HFFc6 (cell line): ENCODE results near the gene CENPX. TPM values are rescaled to one million over a fixed set of nuclear protein-coding genes. Genes with fewer than 3 reads are reported as not detected.
"Not testable (repeated sequence)": the region's sequence is repeated elsewhere in the genome, so short reads cannot be mapped to it uniquely, and the experiment has no call there.

ENCODE experiments used
- DNase-seq: peaks from one replicate; pipeline ENCODE4 v3.0.0-alpha.2; 2018
- H3K27ac Mint-ChIP-seq: 2 replicates; pipeline ENCODE4 v1.8.0; 2020; ENCODE audit warnings: mild to moderate bottlenecking, mixed read lengths
- H3K27me3 Mint-ChIP-seq: 2 replicates; pipeline ENCODE4 v1.8.0; 2021; ENCODE audit warnings: mild to moderate bottlenecking, moderate library complexity, mixed read lengths; ENCODE audit not compliant: insufficient read depth
- H3K36me3 Mint-ChIP-seq: 2 replicates; pipeline ENCODE4 v1.8.0; 2021; ENCODE audit warnings: low read depth, mixed read lengths
- H3K4me1 Mint-ChIP-seq: 2 replicates; pipeline ENCODE4 v1.8.0; 2020; ENCODE audit warnings: low read depth, mixed read lengths
- H3K4me3 Mint-ChIP-seq: 2 replicates; pipeline ENCODE4 v1.8.0; 2020; ENCODE audit warnings: mild to moderate bottlenecking, moderate library complexity, mixed read lengths
- H3K9me3 Mint-ChIP-seq: 2 replicates; pipeline ENCODE4 v1.8.0; 2020; ENCODE audit warnings: mild to moderate bottlenecking, mixed read lengths
- total RNA-seq, 6 experiments: library from RNA; stranded (reverse); fragmentation: NEBNext Ultra II Directional; extraction: Animal tissue kit (Norgen Biotek cat#: 25700); gene quantifications; 2 replicates in 1 of 6; 3 replicates in 5 of 6; pipeline ENCODE4 v1.2.3, GENCODE V29; 2021
- TF ChIP-seq, protein P1 (sequence below): fragments of 200-600 bp; sonication (generic); IDR thresholded peaks from 2 replicates; pipeline ENCODE4 v1.5.0; 2021; ENCODE audit warnings: antibody characterized with exemption, mild to moderate bottlenecking

Gene CENPX
- total RNA-seq, 6 experiments from 2014 or later: 60.6 to 83.9 (median 73.3) TPM

DNA sequence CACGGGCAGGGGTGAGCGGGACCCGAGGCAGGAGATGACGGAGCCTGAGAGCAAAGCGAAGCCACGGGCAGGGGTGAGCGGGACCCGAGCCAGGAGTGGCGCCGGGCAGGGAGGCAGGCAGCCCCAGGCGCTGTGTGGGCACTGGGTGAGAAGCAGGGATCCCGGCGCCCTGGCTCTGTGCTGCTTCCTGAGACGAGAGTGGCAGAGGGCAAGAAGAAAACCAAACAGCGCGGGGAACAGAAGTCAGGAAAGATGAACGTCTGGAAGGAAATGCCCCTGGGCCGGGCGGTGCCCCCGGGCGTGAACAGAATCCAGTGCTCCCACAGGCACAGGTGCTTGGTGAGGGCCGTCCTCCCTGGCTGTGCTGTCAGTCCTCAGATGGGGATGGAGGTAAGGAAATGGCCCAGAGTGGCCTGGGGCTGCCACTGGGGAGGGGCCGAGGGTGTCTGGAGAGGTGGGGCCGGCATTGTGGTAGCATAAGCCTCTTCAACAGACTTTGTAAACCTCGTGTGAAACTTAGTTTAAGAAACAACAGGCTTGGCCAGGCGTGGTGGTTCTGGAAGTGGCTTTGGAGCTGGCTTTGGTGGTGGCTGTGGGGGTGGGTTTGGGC is 35.4 kb downstream of the CENPX start:
- H3K4me1 Mint-ChIP-seq: peaks cover 16% of the 10 kb centered on the region

DNA sequence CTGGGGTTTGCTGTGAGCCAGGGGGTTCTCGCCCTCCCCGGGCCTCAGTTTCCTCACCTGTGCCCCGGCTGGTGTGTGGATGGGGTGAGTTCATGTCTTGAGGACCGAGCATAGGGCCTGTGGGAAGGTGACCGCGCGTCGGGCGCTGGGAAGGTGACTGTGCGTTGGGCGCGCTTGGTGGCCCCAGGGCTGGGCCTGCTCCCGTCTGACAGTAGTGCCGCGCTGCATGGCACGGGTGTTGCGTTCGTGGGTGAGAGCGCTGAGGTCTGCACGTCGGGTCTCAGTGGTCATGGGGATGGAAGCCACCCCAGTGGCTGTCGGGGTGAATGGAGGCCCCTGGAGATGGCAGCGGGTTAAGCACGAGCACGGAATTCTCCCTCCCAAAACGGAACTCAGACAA is 36.1 kb downstream of the CENPX start:
- Mint-ChIP-seq H3K9me3 (no peaks in the 10 kb centered on the region), H3K4me3 (no peak overlapping the region)

More for the DNA sequence above, 35.4 kb downstream of the CENPX start:
- no peak overlapping the region for H3K27ac Mint-ChIP-seq
- DNase-seq: no peak
- peaks cover 27% of the 10 kb centered on the region for H3K36me3 Mint-ChIP-seq
- H3K4me3 Mint-ChIP-seq: no peak overlapping the region
- H3K27me3 Mint-ChIP-seq: peaks cover 4% of the 10 kb centered on the region; the same call in 1 of the 2 replicates
- TF ChIP-seq, protein P1, sequence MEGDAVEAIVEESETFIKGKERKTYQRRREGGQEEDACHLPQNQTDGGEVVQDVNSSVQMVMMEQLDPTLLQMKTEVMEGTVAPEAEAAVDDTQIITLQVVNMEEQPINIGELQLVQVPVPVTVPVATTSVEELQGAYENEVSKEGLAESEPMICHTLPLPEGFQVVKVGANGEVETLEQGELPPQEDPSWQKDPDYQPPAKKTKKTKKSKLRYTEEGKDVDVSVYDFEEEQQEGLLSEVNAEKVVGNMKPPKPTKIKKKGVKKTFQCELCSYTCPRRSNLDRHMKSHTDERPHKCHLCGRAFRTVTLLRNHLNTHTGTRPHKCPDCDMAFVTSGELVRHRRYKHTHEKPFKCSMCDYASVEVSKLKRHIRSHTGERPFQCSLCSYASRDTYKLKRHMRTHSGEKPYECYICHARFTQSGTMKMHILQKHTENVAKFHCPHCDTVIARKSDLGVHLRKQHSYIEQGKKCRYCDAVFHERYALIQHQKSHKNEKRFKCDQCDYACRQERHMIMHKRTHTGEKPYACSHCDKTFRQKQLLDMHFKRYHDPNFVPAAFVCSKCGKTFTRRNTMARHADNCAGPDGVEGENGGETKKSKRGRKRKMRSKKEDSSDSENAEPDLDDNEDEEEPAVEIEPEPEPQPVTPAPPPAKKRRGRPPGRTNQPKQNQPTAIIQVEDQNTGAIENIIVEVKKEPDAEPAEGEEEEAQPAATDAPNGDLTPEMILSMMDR: no peak
- no peaks in the 10 kb centered on the region for H3K9me3 Mint-ChIP-seq

DNA sequence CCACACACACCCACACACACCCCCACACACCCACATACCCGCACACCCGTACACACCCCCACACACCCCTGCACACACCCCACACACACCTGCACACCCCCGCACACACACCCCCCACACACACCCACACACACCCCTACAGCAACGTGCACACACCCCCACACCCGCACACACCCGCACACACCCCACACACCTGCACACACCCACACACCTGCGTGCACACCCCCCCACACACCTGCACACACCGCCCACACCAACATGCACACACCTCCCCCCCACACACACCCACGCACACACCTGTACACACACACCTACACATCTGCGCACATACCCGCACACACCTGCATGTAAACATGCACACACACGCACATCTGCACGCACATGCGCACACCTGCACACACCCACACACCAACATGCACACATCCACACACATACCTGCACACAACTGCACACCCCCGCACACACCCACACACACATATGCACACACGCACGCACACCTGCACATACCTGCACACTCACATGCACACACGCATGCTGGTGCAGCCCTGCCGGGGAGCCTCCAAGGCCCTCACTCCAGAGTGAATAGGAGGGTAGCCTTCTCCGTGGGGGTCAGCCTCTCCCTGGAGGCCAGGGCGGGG is 37.8 kb downstream of the CENPX start:
- DNase-seq: no peak
- TF ChIP-seq, protein P1: no peak
- Mint-ChIP-seq H3K4me3 (no peak overlapping the region), H3K27me3 (peaks cover 4% of the 10 kb centered on the region; the same call in 1 of the 2 replicates), H3K36me3 (peaks cover 23% of the 10 kb centered on the region), H3K9me3 (no peaks in the 10 kb centered on the region), H3K27ac (no peak overlapping the region), H3K4me1 (0 out of 2 replicates have a peak, but pooled peaks cover 6% of the 10 kb centered on the region)

More for the DNA sequence above, 36.1 kb downstream of the CENPX start:
- peaks cover 9% of the 10 kb centered on the region for H3K4me1 Mint-ChIP-seq
- no peak overlapping the region for H3K27ac Mint-ChIP-seq
- peaks cover 27% of the 10 kb centered on the region for H3K36me3 Mint-ChIP-seq
- DNase-seq: no peak
- H3K27me3 Mint-ChIP-seq: peaks cover 4% of the 10 kb centered on the region; the same call in 1 of the 2 replicates
- TF ChIP-seq, protein P1: no peak

DNA sequence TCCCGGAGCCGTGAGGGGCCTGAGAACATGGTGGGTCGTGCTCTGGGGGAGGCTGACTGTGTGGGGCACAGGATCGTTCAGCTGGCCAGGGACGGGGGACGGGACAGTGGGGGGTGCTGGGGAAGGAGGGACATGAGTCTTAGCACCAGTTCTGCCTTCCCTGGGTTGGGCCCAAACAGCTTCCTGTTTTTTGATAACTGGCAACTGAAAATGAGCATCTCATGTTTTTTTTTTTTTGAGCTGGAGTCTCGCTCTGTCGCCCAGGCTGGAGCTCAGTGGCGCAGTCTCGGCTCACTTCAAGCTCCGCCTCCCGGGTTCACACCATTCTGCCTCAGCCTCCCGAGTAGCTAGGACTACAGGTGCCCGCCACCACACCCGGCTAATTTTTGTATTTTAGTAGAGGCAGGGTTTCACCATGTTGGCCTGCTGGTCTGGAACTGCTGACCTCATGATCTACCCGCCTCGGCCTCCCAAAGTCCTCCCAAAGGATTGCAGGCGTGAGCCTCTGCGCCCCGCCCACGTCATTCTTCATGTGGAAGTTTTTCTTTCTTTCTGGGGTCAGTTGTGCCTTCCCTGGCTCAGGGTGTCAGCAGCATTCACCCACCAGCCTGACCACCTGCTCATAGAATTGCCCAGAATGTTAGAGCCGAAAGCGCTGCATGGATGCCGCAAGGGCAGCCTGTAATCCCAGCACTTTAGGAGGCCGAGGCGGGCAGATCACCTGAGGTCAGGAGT is 38.9 kb downstream of the CENPX start:
- TF ChIP-seq, protein P1: no peak
- no peak for DNase-seq
- H3K4me3 Mint-ChIP-seq: no peak overlapping the region
- peaks cover 27% of the 10 kb centered on the region for H3K36me3 Mint-ChIP-seq
- no peak overlapping the region for H3K27ac Mint-ChIP-seq
- no peaks in the 10 kb centered on the region for H3K9me3 Mint-ChIP-seq
- peaks cover 14% of the 10 kb centered on the region for H3K4me1 Mint-ChIP-seq
- H3K27me3 Mint-ChIP-seq: peaks cover 4% of the 10 kb centered on the region; the same call in 1 of the 2 replicates

DNA sequence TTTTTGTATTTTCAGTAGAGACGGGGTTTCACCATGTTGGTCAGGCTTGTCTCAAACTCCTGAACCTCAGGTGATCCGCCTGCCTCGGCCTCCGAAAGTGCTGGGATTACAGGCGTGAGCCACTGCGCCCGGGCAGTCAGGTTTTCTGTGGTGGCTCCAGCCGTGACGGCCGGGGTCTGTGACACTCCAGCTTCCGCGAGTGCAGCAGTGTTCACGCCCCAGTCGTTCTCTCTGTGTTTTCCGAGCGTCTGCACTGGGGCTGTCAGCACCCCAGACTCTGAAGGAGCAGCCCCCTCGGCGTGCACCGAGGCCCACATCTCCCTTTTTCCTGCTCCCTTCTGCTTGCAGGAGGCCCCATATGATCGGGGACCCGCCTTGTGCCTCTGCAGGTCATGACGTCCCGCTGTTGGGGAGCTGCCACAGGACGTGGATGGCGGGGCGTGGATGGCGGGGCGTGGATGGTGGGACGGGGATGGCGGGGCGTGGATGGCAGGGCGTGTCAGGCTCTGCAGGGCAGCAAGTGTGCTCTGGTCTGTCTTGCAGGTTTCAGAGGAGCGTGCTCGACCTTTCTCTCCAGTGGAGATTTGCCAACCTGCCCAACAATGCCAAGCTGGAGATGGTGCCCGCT is 39.6 kb downstream of the CENPX start:
- Mint-ChIP-seq H3K27me3 (peaks cover 4% of the 10 kb centered on the region; the same call in 1 of the 2 replicates), H3K4me3 (no peak overlapping the region), H3K36me3 (peaks cover 27% of the 10 kb centered on the region), H3K27ac (no peak overlapping the region), H3K4me1 (peaks cover 19% of the 10 kb centered on the region), H3K9me3 (no peaks in the 10 kb centered on the region)
- DNase-seq: no peak
- TF ChIP-seq, protein P1: no peak

DNA sequence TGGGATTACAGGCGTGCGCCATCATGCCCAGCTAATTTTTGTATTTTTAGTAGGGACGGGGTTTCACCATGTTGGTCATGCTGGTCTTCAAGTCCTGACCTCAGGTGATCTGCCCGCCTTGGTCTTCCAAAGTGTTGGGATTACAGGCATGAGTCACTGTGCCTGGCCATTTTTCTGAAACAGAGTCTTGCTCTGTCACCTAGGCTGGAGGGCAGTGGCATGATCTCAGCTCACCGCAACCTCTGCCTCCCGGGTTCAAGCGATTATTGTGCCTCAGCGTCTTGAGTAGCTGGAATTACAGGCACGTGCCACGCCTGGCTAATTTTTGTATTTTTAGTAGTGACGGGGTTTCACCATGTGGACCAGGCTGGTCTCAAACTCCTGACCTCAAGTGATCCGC is 41.2 kb downstream of the CENPX start:
- H3K4me3 Mint-ChIP-seq, H3K27ac Mint-ChIP-seq, H3K27me3 Mint-ChIP-seq, DNase-seq, H3K9me3 Mint-ChIP-seq: not testable (repeated sequence)
- Mint-ChIP-seq H3K4me1 (peaks cover 24% of the 10 kb centered on the region), H3K36me3 (peaks cover 22% of the 10 kb centered on the region)
